HFFc6 (cell line): ENCODE results near the gene NDUFB4. TPM values are rescaled to one million over a fixed set of nuclear protein-coding genes. Genes with fewer than 3 reads are reported as not detected.

Experiments
- DNase-seq: peaks from one replicate; pipeline ENCODE4 v3.0.0-alpha.2; 2018
- H3K27ac Mint-ChIP-seq: 2 replicates; pipeline ENCODE4 v1.8.0; 2020; ENCODE audit warnings: mild to moderate bottlenecking, mixed read lengths
- H3K27me3 Mint-ChIP-seq: 2 replicates; pipeline ENCODE4 v1.8.0; 2021; ENCODE audit warnings: mild to moderate bottlenecking, moderate library complexity, mixed read lengths; ENCODE audit not compliant: insufficient read depth
- H3K36me3 Mint-ChIP-seq: 2 replicates; pipeline ENCODE4 v1.8.0; 2021; ENCODE audit warnings: low read depth, mixed read lengths
- H3K4me1 Mint-ChIP-seq: 2 replicates; pipeline ENCODE4 v1.8.0; 2020; ENCODE audit warnings: low read depth, mixed read lengths
- H3K4me3 Mint-ChIP-seq: 2 replicates; pipeline ENCODE4 v1.8.0; 2020; ENCODE audit warnings: mild to moderate bottlenecking, moderate library complexity, mixed read lengths
- H3K9me3 Mint-ChIP-seq: 2 replicates; pipeline ENCODE4 v1.8.0; 2020; ENCODE audit warnings: mild to moderate bottlenecking, mixed read lengths
- long read RNA-seq: library from polyadenylated mRNA; unstranded; transcript quantifications from one replicate; pipeline ENCODE4 v2.0.0, GENCODE V29; 2019
- total RNA-seq, 6 experiments: library from RNA; stranded (reverse); fragmentation: NEBNext Ultra II Directional; extraction: Animal tissue kit (Norgen Biotek cat#: 25700); gene quantifications; 2 replicates in 1 of 6; 3 replicates in 5 of 6; pipeline ENCODE4 v1.2.3, GENCODE V29; 2021
- TF ChIP-seq, protein P1 (sequence below): fragments of 200-600 bp; sonication (generic); IDR thresholded peaks from 2 replicates; pipeline ENCODE4 v1.5.0; 2021; ENCODE audit warnings: antibody characterized with exemption, mild to moderate bottlenecking

Gene NDUFB4
- total RNA-seq: 100 to 1,000 TPM; 174 to 221 (median 198) TPM
- long read RNA-seq, transcript NDUFB4-201 (3 exons, 671 nt): major isoform, 234 of 246 reads
- long read RNA-seq, partial matches to known transcripts: 0 of 246 reads
- long read RNA-seq, other reads (novel, unspliced or antisense): 9 of 246 reads

DNA sequence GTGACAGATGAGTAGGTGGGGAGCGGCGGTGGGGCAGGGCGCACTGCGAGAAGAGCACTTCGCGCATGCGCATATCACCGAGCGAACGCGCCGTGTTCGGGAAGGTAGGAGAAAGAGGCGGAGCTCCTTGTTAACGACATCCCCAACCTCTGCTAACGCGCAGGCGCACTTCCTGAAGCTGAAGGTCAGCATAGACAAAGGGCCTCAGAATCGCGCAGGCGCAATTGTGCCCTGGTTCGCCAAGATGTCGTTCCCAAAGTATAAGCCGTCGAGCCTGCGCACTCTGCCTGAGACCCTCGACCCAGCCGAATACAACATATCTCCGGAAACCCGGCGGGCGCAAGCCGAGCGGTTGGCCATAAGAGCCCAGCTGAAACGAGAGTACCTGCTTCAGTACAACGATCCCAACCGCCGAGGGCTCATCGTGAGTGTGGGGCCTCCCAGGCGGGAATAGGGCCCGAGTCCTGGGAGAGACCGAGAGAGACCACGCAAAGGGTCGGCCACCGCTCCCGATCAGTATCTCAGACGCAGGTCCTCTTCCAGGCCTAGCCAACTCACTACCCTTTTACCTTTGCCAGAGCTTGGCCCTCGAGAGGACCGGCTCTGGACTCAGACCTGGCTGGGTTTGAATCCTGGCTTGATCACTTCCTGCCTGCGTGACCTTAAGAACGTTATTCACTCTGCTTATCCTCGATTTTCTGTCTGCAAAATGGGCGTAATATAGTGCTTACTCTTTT is at the start of gene NDUFB4:
TSS of gene NDUFB4 (plus strand) at position 221 of the 737 bp plus-strand sequence. CDS start at position 245, 24 bp downstream.
- H3K27me3 Mint-ChIP-seq: no peaks in the 10 kb centered on the region
- peak; percentile 98 for DNase-seq
- H3K4me1 Mint-ChIP-seq: peaks cover 11% of the 10 kb centered on the region
- H3K4me3 Mint-ChIP-seq: peak within 1 kb of the TSS; percentile 90; the same call in 1 of the 2 replicates
- H3K27ac Mint-ChIP-seq: peak within 1 kb of the TSS; percentile 93
- peaks cover 8% of the 10 kb centered on the region for H3K36me3 Mint-ChIP-seq
- TF ChIP-seq, protein P1, sequence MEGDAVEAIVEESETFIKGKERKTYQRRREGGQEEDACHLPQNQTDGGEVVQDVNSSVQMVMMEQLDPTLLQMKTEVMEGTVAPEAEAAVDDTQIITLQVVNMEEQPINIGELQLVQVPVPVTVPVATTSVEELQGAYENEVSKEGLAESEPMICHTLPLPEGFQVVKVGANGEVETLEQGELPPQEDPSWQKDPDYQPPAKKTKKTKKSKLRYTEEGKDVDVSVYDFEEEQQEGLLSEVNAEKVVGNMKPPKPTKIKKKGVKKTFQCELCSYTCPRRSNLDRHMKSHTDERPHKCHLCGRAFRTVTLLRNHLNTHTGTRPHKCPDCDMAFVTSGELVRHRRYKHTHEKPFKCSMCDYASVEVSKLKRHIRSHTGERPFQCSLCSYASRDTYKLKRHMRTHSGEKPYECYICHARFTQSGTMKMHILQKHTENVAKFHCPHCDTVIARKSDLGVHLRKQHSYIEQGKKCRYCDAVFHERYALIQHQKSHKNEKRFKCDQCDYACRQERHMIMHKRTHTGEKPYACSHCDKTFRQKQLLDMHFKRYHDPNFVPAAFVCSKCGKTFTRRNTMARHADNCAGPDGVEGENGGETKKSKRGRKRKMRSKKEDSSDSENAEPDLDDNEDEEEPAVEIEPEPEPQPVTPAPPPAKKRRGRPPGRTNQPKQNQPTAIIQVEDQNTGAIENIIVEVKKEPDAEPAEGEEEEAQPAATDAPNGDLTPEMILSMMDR: no peak
- no peaks in the 10 kb centered on the region for H3K9me3 Mint-ChIP-seq

DNA sequence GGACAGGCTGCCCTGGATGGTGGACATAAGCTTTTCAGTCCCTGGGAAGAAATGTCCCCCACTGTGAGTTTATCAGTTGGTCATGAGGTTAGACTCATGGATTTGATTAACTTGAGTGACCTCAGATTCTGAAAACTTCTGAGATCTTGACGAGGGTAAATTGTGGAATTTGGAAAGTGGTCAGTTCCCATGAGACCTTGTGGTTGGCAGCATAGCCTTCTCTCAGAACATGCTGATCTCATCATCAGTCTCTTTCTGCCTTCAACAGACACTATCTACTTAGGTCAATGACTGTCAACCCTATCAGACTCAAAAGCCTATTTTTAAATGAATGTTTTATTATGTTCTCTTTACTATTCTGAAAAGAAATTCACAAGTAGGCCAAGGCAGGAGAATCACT is 45.6 kb upstream of the NDUFB4 start:
- H3K4me3 Mint-ChIP-seq: no peak overlapping the region

DNA sequence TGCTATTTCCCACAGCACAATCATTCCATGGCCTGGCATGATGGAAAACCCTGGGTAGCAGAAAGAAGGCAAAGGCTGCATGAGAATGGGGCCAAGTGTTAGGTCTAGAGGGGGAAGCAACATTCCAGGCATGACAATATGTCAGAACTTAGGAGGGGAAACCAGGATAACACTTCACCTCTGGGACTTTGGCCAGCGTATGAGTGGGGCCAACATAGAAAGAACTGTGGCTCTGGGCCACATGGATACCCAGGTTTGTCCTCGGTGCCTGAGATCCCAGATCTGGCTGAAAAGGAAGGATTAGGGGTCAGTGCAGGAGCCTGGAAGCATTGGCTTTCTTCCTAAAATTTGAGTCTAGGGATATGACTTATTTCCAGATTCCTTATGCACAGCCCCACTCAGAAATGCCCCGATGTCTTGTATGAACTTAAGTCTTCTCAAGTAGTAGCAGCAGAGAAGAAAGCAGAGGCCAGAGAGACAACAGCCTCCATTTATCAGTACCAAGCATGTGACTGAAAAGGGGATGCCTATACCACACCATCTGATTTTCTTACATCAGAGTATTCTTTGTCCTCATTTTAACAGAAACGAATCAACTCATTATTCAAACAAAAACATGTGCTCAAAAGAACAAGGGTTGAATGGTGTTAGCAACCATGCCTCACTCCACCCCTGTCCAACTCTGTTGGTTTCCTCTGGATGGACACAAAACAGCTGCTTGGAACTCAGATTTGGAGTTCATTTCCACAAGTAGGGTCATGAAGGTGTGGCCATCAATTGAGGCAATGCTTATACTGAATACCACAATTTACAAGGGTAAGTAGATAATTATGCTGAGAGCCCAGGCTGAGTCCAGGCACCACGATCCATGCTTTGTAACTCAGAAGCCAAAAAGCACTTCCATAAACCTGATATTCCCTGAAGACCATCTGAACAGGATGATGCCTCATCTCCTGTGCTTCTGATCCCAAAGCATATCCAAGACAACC is 43.7 kb upstream of the NDUFB4 start:
- H3K9me3 Mint-ChIP-seq: no peaks in the 10 kb centered on the region

More for the DNA sequence above, 45.6 kb upstream of the NDUFB4 start:
- Mint-ChIP-seq H3K27ac (no peak overlapping the region), H3K36me3 (peaks cover 7% of the 10 kb centered on the region; the same call in 1 of the 2 replicates), H3K4me1 (no peaks in the 10 kb centered on the region), H3K9me3 (no peaks in the 10 kb centered on the region), H3K27me3 (peaks cover 3% of the 10 kb centered on the region)
- TF ChIP-seq, protein P1: no peak
- no peak for DNase-seq

DNA sequence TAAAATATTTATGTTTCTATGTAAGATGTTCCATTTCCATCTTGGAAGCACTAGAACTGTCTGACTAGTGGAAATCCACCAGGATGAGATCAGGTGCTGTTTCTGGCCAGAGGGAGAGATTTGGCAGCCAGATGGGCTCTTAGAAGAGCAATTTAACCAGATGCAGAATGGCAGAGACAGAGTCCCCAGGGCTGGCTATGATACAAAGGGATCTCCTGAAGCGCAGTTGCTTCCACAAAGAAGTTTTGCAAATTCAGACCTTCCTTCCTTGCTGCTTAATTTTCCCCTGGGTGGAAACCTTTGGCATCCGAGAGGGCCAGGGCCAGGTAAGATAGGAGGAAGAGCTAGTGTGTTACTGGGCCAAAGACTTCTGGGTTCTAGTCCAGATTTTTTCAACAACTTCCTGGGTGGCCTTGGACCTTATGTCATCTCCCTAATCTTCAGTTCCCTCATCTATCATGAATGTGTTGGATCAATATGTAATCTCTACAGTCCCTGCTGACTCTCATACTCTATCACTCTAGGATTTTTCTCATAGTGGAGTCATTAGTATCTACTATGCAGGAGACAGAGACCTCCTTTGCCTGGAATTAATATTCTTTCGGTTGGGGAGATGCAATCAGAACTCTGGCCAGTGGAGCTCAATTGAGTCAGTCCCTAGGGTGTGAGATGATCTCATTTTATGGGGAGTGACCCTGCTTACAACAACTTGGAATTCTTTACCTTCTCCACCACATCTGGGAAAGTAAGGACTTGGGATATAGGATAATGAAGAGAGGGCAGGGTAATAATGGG is 41.1 kb upstream of the NDUFB4 start:
- Mint-ChIP-seq H3K27me3 (no peaks in the 10 kb centered on the region), H3K9me3 (no peaks in the 10 kb centered on the region), H3K4me3 (no peak overlapping the region)

More for the DNA sequence above, 43.7 kb upstream of the NDUFB4 start:
- TF ChIP-seq, protein P1: no peak
- Mint-ChIP-seq H3K27me3 (peaks cover 3% of the 10 kb centered on the region), H3K36me3 (peaks cover 7% of the 10 kb centered on the region; the same call in 1 of the 2 replicates), H3K27ac (no peak overlapping the region), H3K4me1 (peaks cover 7% of the 10 kb centered on the region), H3K4me3 (no peak overlapping the region)
- DNase-seq: no peak

More for the DNA sequence above, 41.1 kb upstream of the NDUFB4 start:
- TF ChIP-seq, protein P1: no peak
- H3K4me1 Mint-ChIP-seq: peaks cover 26% of the 10 kb centered on the region
- peak; percentile 19 for DNase-seq
- H3K36me3 Mint-ChIP-seq: 0 out of 2 replicates have a peak, but pooled peaks cover 7% of the 10 kb centered on the region
- no peak overlapping the region for H3K27ac Mint-ChIP-seq
